NCI-H187 treated with DMSO at 0.1 percent for 48 hours (cell line): ENCODE measurements around the gene PTMS.
"Not testable (repeated sequence)": the region's sequence is repeated elsewhere in the genome, so short reads cannot be mapped to it uniquely, and the experiment has no call there.

ENCODE experiments used
- DNase-seq: peaks from one replicate; lab custom pipeline; 2025; lab: John Stamatoyannopoulos, UW

Gene PTMS

GRCh38 chr12:6765634-6766581, at the start of gene PTMS:
TSS of gene PTMS (plus strand) at chr12:6766363. CDS start at chr12:6766706, 343 bp downstream.
- DNase-seq = peak; percentile 88

GRCh38 chr12:6716874-6717437, 49.2 kb upstream of the PTMS start:
- DNase-seq = no peak

GRCh38 chr12:6722863-6723262, 43.3 kb upstream of the PTMS start:
- DNase-seq = no peak

DNA sequence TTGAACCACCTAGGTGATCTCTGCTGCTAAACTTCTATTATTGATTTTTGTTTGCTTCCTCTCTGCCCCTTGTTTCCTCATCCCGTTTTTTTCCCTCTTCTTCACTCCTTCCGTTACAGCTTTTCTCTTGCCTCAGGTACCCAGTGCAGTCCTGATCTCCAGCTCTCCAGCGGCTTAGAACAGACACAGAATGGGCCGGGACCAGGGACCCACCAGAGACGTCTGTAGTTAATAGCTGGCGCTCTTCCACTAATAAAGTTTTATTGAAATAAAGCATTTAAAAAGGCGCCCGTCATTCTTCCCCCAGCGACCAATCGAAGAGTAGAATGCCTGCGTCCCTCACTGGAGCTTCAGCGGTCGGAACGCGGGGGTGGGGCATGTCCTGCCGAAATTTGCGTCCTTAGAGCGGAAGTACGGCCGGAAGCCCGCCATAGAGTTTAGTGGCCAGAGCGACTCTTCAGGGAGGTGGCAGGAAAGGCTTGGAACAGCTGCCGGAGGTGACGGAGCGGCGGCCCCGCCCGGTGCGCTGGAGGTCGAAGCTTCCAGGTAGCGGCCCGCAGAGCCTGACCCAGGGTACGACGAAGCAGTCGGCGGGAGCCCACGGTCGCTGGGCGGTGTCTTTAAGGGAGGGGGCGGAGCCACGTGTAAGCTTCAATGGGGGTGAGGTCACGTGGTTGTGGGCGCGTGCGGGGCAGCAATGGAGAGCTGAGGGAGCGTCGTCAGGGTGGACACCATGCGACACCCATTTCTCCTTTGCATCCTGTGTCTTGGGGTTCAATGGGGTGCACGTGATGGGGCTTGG, 42.4 kb upstream of the PTMS start, which contains the start of gene COPS7A:
Gene COPS7A, plus strand, starts transcription at position 440 of the 802 bp plus-strand sequence. CDS start 611 bp downstream, outside the sequence.
- DNase-seq = peak; percentile 92

DNA sequence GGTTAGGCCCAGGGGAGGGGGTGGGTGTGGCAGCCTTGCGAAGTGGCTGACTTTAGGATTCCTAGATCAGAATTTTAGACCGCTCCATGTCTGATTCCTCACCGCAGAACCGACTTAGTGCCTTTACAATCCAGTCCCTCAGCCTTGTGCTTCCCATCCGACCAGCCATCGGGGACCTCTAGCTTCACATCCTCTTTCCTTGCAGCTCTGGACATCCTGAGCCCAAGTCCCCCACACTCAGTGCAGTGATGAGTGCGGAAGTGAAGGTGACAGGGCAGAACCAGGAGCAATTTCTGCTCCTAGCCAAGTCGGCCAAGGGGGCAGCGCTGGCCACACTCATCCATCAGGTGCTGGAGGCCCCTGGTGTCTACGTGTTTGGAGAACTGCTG, 41.8 kb upstream of the PTMS start:
- DNase-seq = no peak

GRCh38 chr12:6725350-6725749, 40.8 kb upstream of the PTMS start:
- no peak for DNase-seq

- no peak for DNase-seq
These were observed 37.0 kb upstream of the PTMS start for GRCh38 chr12:6729186-6729585.

DNA sequence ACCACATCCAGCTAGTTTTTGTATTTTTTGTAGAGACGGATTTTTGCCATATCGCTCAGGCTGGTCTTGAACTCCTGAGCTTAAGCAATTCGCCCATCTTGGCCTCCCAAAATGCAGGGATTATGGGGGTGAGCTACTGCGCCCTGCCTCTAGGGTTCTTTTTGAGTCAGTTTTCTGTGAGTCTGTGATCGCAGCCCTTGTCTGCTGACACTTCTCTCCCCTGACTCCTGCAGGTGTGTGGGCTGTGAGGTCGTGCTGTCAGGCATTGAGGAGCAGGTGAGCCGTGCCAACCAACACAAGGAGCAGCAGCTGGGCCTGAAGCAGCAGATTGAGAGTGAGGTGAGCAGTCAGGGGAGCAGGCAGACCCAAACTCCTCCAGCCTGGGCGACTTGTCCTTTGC, 36.0 kb upstream of the PTMS start:
- DNase-seq = no peak

DNA sequence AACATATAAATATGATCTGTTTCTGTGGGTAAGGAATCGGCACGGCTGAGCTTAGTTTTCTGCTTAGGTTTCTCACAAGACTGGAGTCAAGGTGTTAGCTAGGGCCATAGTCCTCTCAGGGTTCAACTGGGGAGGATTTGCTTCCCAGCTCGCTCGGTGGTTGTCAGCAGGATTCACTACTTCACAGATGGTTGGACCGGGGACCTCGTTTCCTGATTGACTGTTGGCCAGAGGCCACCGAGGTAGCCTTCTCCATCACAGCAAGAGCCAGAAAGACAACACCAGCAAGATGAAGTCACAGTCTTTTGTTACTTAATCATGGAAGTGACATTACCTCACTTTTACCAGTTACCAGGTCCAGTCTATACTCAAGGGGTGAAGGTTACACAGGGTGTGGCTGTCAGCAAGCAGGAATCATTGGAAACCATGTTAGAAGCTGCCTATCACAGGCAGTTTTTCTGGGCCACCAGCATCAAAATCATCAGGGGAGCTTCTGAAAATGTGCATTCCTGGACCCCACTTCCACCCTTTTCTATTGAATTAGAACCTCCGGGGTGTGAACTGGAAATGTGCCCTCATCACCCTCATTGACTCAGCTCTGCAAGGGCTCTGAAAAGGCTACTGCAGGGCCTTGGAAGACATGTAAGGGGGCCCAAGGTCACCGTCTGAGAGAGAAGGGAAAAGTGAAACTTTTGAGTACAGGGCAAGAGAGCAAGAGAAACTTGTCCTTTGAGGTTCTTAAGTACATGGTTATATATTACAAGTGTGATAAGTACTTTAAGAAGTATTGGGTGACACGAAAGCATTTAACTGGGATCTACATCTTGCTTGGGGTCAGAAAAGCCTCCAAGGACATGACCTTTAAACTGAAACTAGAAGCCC, 31.4 kb upstream of the PTMS start:
- no peak for DNase-seq

- no peak for DNase-seq
These were observed 30.5 kb upstream of the PTMS start for GRCh38 chr12:6735448-6736191.

GRCh38 chr12:6736754-6737153, 29.4 kb upstream of the PTMS start:
- DNase-seq = no peak

GRCh38 chr12:6742080-6742479, 24.1 kb upstream of the PTMS start:
- DNase-seq = not testable (repeated sequence)

DNA sequence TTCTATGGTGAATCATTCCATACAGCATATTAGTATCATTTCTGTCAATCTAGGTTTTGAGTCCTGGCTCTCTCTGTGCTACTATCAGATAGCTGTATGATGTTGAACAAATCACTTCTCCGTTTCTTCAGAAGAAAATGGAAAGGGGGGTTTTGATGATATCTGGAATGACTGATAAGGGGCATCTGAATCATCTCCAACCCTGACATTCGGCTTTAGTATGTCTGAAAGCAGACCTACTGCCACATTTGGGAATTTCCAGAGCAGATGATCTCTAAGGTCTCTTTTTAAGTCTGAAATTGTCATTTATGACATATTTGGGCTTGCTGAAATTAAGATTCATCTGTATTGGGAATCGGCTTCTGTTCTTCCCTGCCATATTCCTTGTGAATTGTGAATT, 23.3 kb upstream of the PTMS start:
- DNase-seq = no peak

GRCh38 chr12:6743300-6743699, 22.9 kb upstream of the PTMS start:
- not testable (repeated sequence) for DNase-seq

DNA sequence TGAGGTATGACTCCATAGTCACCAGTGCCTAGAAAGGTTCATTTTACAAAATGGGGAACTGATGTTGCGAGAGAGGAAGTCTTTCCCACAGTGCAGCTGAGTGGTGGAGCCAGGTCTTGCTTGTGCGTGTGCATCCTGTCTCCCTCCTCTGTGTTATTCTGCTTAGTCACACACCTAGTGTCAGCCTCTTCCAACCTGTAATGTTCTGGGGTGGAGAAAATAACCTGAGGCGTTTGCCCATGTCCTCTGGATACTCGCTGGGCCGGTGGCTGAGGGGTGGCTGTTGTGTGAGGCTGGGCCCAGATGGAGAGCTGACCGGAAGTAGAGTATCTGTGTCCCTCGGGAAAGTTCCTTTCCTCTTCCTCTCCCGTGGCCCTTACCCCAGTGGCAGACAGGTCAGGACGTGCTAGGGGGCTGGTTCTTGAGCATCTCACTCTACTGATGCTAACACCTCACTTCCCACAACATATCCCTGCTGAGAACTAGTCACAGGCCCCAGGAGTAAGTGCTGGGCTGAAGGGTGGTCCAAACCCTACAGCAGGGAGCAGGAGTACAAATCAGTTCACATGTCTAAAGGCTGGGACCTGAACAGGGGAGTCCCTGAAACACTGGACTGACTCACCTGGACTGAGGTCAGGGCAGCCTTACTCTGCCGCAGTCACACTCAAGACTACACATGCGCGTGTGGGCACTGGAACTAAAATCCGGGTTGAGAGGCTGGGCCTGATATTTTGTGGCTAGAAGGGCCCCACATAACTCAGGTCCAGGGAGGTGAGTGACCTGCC, 20.2 kb upstream of the PTMS start:
- DNase-seq = no peak

- DNase-seq = no peak
These were observed 18.9 kb upstream of the PTMS start for GRCh38 chr12:6747216-6747615.

- no peak for DNase-seq
These were observed 17.4 kb upstream of the PTMS start for GRCh38 chr12:6748761-6749160.

- no peak for DNase-seq
These were observed 15.7 kb upstream of the PTMS start for GRCh38 chr12:6750506-6750905.

- no peak for DNase-seq
These were observed 14.4 kb upstream of the PTMS start for GRCh38 chr12:6751767-6752166.
